ENCODE measurements around the gene BYSL.

DNA sequence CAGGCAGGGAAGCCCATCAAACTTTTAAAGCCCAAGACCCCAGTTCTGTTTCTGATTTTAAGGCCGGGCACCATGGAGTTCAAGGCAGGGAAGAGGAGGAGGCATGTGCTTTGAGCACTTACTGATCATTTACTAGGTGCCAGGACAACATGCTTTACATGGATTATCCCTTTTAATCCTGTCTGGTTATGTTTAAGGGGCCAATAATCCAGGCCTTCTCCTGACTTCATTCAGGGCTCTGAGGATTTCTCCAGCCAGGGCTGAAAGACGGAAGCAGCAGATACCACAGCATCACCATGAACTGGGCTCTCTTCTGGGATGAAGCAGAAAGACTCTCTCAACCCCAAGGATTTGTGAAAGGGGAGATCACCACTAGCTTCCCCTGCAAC, 16.2 kb downstream of the BYSL start:
- TF ChIP-seq, protein P1, sequence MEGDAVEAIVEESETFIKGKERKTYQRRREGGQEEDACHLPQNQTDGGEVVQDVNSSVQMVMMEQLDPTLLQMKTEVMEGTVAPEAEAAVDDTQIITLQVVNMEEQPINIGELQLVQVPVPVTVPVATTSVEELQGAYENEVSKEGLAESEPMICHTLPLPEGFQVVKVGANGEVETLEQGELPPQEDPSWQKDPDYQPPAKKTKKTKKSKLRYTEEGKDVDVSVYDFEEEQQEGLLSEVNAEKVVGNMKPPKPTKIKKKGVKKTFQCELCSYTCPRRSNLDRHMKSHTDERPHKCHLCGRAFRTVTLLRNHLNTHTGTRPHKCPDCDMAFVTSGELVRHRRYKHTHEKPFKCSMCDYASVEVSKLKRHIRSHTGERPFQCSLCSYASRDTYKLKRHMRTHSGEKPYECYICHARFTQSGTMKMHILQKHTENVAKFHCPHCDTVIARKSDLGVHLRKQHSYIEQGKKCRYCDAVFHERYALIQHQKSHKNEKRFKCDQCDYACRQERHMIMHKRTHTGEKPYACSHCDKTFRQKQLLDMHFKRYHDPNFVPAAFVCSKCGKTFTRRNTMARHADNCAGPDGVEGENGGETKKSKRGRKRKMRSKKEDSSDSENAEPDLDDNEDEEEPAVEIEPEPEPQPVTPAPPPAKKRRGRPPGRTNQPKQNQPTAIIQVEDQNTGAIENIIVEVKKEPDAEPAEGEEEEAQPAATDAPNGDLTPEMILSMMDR (IDR thresholded peaks at IDR 0.05) = no peak
- no peak for TF ChIP-seq POLR2A (IDR thresholded peaks at IDR 0.05)

All from adrenal gland (tissue), 5 donors.